Adrenal gland (tissue), 12 donors: ENCODE results near the gene KHDRBS1. TPM values are rescaled to one million over a fixed set of nuclear protein-coding genes. Genes with fewer than 3 reads are reported as not detected.

Source experiments
- DNase-seq, 7 donors: peaks; one replicate each; pipeline ENCODE4 v3.0.0-alpha.2; 2019 to 2020
- H3K27ac ChIP-seq, 5 donors: fragments of 200-600 bp; sonication (generic) in 4 of 5; 1 replicate in 3 of 5; 2 replicates in 2 of 5; pipeline versions ENCODE4 v1.5.1 to v1.8.0; 2016 to 2020; ENCODE audit warnings: mild to moderate bottlenecking in 1 of 5
- H3K27me3 ChIP-seq: fragments of 200-600 bp; 2 replicates; pipeline ENCODE4 v1.8.0; 2021
- H3K36me3 ChIP-seq, 2 donors: fragments of 200-600 bp; replicated peaks in 1 of 2; 1 replicate in 1 of 2; 2 replicates in 1 of 2; pipeline versions ENCODE4 v1.5.1 to v1.8.0; 2018 to 2022
- H3K4me1 ChIP-seq, 2 donors: fragments of 200-600 bp; replicated peaks in 1 of 2; 1 replicate in 1 of 2; 2 replicates in 1 of 2; pipeline versions ENCODE4 v1.5.1 to v1.8.0; 2018 to 2021
- H3K4me3 ChIP-seq, 4 donors: fragments of 200-600 bp; sonication (generic) in 3 of 4; one replicate each; pipeline ENCODE4 v1.5.1; 2016 to 2018
- H3K9me3 ChIP-seq, 3 donors: fragments of 200-600 bp; sonication (generic) in 1 of 3; replicated peaks in 1 of 3; 1 replicate in 2 of 3; 2 replicates in 1 of 3; pipeline versions ENCODE4 v1.5.1 to v1.8.0; 2016 to 2021
- CTCF ChIP-seq, 6 experiments: fragments of 450-650 bp in 4 of 6; fragments of 200-600 bp in 2 of 6; sonication (generic) in 1 of 6; IDR thresholded peaks; 1 replicate in 5 of 6; 2 replicates in 1 of 6; pipeline versions ENCODE4 v1.5.1 to v1.8.0; 2016 to 2021; ENCODE audit warnings: antibody characterized with exemption in 6 of 6, mild to moderate bottlenecking in 2 of 6, moderate library complexity in 1 of 6
- POLR2A ChIP-seq, 2 donors: fragments of 450-650 bp; IDR thresholded peaks; one replicate each; pipeline ENCODE4 v1.6.1; 2017; ENCODE audit warnings: antibody characterized with exemption in 2 of 2, mild to moderate bottlenecking in 2 of 2, moderate library complexity in 1 of 2
- whole genome bisulfite sequencing, 4 donors: extraction: QIAGEN DNeasy Blood & Tissue Kit in 2 of 4; methylation state at CpG; one replicate each; pipeline versions ENCODE4 v1.1.5 to v1.1.7; 2013 to 2017; 5-methylcytosine and 5-hydroxymethylcytosine counted together
- intact Hi-C, 2 donors: fragments of 100-400 bp; cut with DNase I; formaldehyde crosslinking; loops; one replicate each; pipeline versions ENCODE4 v1.14.1 to v1.15.0; 2022 to 2023
- polyA plus RNA-seq, 3 donors: library from polyadenylated mRNA; stranded (reverse); fragments of 200-250 nt in 2 of 3; fragments of 350-450 nt in 1 of 3; fragmentation: Illumina TruSeq in 1 of 3; extraction: RNeasy Lipid Tissue Mini Kit (QIAGEN cat#74804) in 1 of 3; gene quantifications; one replicate each; pipeline ENCODE4 v1.2.3, GENCODE V29; 2013 to 2014
- total RNA-seq, 9 donors: library from RNA; depleted of rRNA in 4 of 9; stranded (reverse); fragments of >200 nt in 4 of 9; fragments of 120-200 nt in 1 of 9; fragmentation: NEBNext Ultra II Directional in 1 of 9; extraction: Animal tissue kit (Norgen Biotek cat#: 25700) in 1 of 9; gene quantifications; one replicate each; pipeline versions ENCODE4 v1.1.0 to v1.2.4, GENCODE V29; 2013 to 2023
- donor health status: healthy with polysubstance abuse.
- donor health status: Bipolar disorder and iron deficiency.
- donor health status: DM: yes; HTN: yes; CAD: no.
- donor health status: DM: no; HTN: no; CAD: no.
- donor health status: DM: no; HTN: no; CAD: no.
- donor health status: DM: yes; HTN: yes; CAD: no.

The KHDRBS1 gene
- total and polyA plus RNA-seq, 12 donors = 37.3 to 108 (median 72.8) TPM

GRCh38 chr1:31977385-31978131 is 36.1 kb upstream of the KHDRBS1 start:
- no peaks in the 10 kb centered on the region for H3K27me3 ChIP-seq
- TF ChIP-seq POLR2A (IDR thresholded peaks at IDR 0.05) (no peak), CTCF (IDR thresholded peaks at IDR 0.05) (peak in 2 of 6 experiments; percentile 16 to 24)
- H3K9me3 ChIP-seq = no peaks in the 10 kb centered on the region
- H3K36me3 ChIP-seq = no peaks in the 10 kb centered on the region
- no peak overlapping the region for H3K4me3 ChIP-seq
- H3K4me1 ChIP-seq = no peaks in the 10 kb centered on the region
- WGBS, 4 donors = 59 to 74% (median 72%) methylated on average over 6 of the region's 6 CpGs
- DNase-seq = no peak
- intact Hi-C loops = no loop called here
- H3K27ac ChIP-seq = no peak overlapping the region

GRCh38 chr1:31978843-31979400 is 34.7 kb upstream of the KHDRBS1 start:
- no peak overlapping the region for H3K4me3 ChIP-seq
- TF ChIP-seq CTCF (IDR thresholded peaks at IDR 0.05) (no peak), POLR2A (IDR thresholded peaks at IDR 0.05) (no peak)
- 76 to 88% (median 79%) methylated on average over 4 of the region's 4 CpGs for WGBS, 4 donors
- no peaks in the 10 kb centered on the region for H3K4me1 ChIP-seq
- intact Hi-C loops = no loop called here
- no peaks in the 10 kb centered on the region for H3K36me3 ChIP-seq
- H3K27me3 ChIP-seq = no peaks in the 10 kb centered on the region
- no peaks in the 10 kb centered on the region for H3K9me3 ChIP-seq
- DNase-seq = no peak
- H3K27ac ChIP-seq = no peak overlapping the region

GRCh38 chr1:31980835-31981455 is 32.7 kb upstream of the KHDRBS1 start:
- no peaks in the 10 kb centered on the region for H3K36me3 ChIP-seq
- no peaks in the 10 kb centered on the region for H3K27me3 ChIP-seq
- H3K9me3 ChIP-seq = no peaks in the 10 kb centered on the region
- H3K4me1 ChIP-seq = peaks cover 0 to 5% of the 10 kb centered on the region in 2 donors
- DNase-seq = no peak
- TF ChIP-seq CTCF (IDR thresholded peaks at IDR 0.05) = no peak
- intact Hi-C loops = no loop called here
- no peak overlapping the region for H3K4me3 ChIP-seq
- H3K27ac ChIP-seq = no peak overlapping the region
- 79 to 85% (median 80%) methylated on average over 10 of the region's 10 CpGs for whole genome bisulfite sequencing, 4 donors

GRCh38 chr1:31981456-31981839 is 32.2 kb upstream of the KHDRBS1 start:
- no peak overlapping the region for H3K27ac ChIP-seq
- no peaks in the 10 kb centered on the region for H3K9me3 ChIP-seq
- H3K4me1 ChIP-seq = peaks cover 0 to 5% of the 10 kb centered on the region in 2 donors
- TF ChIP-seq CTCF (IDR thresholded peaks at IDR 0.05) (no peak), POLR2A (IDR thresholded peaks at IDR 0.05) (no peak)
- DNase-seq = no peak
- no peaks in the 10 kb centered on the region for H3K36me3 ChIP-seq
- intact Hi-C loops = no loop called here
- 71 to 85% (median 80%) methylated on average over 2 of the region's 2 CpGs for WGBS, 4 donors
- H3K27me3 ChIP-seq = no peaks in the 10 kb centered on the region
- H3K4me3 ChIP-seq = no peak overlapping the region
